GM19023 (cell line): ENCODE data around the gene SEC16A.

Experiments used
- ATAC-seq: cut with Tn5 transposase; IDR thresholded peaks from one replicate; pipeline ENCODE4 v1.9.1; 2021; ENCODE audit warnings: mild to moderate bottlenecking, moderate library complexity; ENCODE audit not compliant: unreplicated experiment

Gene SEC16A

GRCh38 chr9:136442265-136442664, 40.6 kb downstream of the SEC16A start:
- no peak for ATAC-seq

DNA sequence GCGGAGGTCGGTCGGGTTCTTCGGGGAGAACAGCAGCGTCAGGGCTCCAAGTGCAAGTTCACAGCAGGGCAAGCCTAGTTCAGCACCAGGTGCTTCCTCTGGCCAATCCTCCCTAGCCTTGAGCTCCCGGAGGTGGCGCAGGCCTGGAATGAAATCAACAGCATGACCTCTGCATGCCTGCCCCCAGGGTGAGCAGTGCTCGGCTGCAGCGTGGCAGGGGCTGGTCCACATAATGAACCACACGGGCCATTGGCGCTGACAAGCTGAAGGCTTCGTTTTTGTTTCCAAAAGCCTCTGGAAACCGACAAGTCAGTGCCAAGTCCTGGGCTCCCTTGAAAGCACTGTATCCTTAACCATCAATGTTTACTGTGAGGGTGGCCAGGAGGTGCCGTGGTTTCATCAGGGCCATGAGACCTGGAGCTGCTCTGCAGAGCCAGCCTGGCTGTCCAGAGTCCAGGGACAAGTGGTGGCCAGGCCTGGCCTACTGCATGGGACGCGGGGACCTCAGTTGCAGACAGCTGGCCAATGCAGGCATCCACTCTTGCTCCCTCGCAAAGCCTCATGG, 41.1 kb downstream of the SEC16A start:
- no peak for ATAC-seq

DNA sequence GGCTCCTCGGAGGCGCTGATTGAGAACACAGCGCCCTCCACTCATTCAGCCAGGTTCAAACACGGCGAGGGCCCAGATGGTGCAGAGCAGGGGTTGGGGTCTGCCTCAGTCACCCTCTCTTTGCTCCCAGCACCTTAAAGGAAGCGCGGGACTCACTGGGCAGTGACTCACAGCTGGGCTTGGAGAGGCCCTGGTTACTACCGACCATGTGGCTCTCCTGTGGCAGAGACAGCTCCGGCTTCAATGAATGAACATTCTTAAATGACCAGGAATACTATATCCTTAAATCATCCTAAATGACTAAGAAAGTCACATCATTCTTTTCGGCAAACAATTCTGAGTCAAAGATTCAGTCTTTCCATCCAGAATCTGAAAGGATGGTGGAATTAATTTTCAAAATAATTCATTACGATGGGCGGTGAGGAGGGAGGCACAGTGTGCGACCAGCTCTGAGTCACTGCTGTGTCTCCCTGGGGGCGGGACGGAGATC, 41.6 kb downstream of the SEC16A start:
- no peak for ATAC-seq

DNA sequence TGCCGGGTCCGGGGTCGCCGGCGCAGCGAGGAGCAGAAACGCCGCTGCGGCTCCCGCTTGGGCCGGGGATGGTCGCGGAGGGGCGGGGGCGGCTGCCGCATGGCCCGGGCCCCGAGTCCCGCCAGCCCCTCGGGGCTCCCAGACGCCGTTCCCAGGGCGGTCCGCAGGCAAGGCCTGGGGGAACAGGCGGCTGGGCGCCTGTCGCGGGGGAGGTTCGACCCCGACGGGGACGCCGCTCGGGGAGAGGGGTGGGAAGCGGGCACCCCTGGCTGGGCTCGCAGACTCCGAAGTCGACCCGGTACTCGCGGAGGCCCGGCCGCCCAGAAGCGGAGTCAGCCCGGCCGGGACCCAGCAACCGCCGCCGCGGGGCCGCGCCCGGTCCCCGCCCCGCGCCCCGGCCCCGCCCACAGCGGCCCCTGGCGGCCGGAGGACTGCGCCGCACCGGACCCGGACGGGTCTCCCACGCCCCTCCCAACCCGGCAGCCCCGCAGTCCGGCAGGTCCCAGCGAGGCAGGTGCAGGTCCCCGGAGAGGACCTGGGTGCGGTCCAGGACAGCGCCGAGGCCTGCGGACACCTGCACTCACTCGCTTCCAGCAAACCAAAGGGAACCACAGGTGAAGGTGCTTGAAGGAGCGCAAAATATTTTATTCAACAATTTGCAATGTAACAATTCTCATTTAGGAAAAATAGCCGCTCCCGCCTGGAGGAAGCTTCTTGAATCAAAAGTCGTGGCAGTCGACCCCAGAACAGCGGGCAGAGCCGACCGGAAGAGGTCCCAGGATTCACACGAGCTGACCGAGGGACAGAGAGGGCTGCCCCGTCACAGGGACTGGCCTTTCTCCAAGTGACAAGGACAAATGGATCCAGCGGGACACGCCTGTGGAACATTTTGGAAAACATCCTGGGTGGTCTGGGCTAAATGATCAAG, 43.1 kb downstream of the SEC16A start, which contains the start of gene INPP5E:
INPP5E (minus strand) TSS at position 365 of the 928 bp plus-strand sequence. CDS start 426 bp downstream, outside the sequence.
- ATAC-seq, result peak; percentile 69

- ATAC-seq, result peak; percentile 45
Measured at GRCh38 chr9:136438548-136439480, 44.0 kb downstream of the SEC16A start.

DNA sequence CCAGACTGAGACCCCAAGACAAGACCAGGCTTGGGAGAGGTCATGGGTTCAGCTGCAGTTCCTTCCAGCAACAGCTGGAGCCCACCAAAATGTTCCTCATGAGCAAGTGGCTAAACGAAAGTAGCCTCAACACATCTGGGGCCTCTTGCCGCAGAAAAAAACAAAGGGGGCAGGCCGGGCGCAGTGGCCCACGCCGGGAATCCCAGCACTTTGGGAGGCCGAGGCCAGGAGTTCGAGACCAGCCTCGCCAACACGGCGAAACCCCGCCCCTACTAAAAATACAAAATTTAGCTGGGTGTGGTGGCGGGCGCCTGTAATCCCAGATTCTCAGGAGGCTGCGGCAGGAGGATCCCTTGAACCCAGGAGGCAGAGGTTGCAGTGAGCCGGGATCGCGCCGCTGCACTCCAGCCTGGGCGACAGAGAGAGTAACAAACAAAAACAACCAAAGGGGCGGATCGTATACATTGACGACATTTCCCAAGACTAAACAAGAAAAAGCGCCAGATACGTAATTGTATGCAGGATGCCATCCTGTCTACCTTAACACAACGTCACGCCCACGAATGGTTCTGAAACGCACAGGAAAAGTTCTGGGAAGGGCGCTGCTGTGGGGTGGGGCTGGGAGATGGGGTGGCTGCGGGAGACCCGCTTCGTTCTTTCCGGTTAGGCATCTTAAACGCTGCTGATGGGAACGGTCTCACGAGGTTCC, 44.8 kb downstream of the SEC16A start:
- ATAC-seq, result no peak

DNA sequence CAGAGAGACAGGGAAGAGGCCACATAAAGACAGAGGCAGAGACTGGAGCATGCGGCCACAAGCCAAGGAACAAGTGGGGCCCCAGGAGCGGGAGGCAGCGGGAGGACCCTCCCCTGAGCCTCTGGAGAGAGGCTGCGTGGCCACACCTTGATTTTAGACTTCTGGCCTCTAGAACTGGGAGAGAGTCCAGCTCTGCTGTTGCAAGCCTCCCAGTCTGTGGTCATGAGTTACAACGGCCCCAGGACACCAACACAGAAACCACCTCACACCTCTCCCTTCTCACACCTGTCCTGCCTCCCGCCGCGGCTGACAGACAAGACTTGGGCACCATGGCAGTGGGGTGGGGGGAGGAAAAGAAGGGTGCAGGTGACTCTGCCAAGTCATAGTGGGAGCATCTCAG, 45.4 kb downstream of the SEC16A start:
- no peak for ATAC-seq

- no peak for ATAC-seq
Measured at GRCh38 chr9:136436055-136436634, 46.7 kb downstream of the SEC16A start.

DNA sequence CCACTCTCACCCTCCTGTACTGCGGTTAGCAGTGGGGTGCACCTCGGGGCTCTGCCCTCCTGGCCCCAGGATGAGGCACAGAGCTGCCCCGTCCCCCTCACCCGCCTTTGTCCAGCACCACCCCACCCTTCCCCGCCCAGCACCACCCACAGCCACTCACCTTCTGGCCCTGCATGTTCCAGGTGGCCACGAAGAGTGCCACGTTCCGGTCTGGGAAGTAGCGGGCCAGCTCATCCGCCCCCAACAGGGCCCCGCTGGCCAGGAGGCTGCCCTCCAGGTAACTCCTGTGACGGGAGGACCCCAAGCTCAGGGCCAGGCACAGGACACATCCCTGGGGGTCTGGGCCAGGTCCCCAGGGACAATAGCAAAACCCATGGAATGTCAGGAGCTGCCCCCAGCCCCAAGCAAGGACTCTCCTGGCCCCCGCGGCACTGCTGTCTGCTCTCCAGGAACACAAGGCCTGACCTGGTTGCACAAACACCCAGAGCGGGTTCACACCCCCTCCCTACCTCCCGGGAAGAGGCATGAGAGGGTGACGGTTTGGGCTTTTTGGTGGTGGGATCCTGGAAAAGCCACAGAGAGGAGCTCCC, 48.2 kb downstream of the SEC16A start:
- ATAC-seq, result no peak

DNA sequence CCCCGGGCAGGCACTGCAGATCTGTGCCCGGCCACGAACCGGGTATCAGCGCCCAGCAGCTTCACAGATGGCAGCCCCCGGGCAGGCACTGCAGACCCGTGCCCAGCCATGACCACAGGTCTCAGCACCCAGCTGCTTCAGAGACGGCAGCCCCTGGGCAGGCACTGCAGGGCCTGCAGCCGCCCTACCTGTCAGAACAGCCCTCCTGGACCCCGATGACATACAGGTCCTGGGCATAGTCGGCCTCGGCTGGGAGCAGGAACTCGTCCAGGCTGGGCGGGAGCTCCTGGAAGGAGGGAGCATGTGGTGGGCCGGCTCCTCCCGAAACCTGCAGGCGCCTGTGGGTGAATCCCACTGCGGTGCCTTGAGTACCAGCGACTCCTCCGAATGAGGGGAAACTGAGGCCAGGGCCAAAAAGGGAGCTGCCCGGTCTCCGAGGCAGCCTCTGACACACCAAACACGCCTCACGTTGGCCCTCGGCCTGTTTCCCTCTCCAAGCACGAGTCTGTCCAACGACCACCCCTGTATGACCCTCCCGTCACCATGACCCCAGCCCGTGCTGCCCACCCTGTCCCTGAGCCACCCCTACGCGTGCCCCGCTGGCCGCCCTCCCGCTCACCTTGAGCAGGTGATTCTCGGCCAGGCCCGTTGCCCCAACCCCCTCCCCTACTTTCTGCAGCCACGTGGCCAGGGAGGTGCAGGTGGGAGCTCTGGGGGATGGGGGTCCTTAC, 48.8 kb downstream of the SEC16A start:
- no peak for ATAC-seq

- no peak for ATAC-seq
Measured at GRCh38 chr9:136433043-136433715, 49.7 kb downstream of the SEC16A start.

- no peak for ATAC-seq
Measured at GRCh38 chr9:136432591-136432990, 50.2 kb downstream of the SEC16A start.

DNA sequence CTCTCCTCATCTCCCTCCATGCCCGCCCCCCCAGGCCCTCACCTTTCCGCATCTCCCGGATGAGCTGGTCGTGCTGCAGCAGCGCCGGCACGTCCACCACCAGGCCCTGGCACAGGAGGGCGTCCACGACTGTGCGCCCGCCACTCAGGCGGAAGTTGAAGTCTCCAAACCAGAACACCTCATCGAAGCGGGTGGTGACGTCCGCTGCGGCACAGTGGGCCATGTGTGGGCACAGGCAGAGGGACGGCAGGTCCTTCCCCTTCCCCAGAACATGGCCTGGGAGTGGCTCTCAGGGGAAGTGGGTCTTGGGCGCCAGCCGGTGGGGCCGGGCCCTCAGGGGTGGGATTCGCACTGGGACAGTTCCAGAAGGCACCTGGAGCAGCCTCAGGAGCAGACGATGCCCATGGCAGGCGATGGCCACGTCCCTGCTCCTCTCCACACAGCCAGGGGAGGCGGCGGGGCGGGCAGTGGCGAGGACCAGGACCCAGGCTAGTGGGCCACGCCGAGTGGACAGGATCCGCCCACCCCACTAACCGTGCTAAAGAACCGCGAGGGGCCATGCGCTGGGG, 51.0 kb downstream of the SEC16A start:
- no peak for ATAC-seq

GRCh38 chr9:136430588-136431234, 52.1 kb downstream of the SEC16A start:
- no peak for ATAC-seq

- no peak for ATAC-seq
Measured at GRCh38 chr9:136429683-136430491, 53.0 kb downstream of the SEC16A start.

GRCh38 chr9:136429075-136429628, 53.7 kb downstream of the SEC16A start:
- no peak for ATAC-seq
